Pancreas (tissue), 10 donors: Measurements from ENCODE around the gene TRAF3. TPM values are rescaled to one million over a fixed set of nuclear protein-coding genes. Genes with fewer than 3 reads are reported as not detected.
A peak's percentile ranks its signal among the peaks of the same experiment; 100 is the strongest.

Experiments used
- ATAC-seq, 4 donors: fragments of 200-7000 bp; cut with Tn5 transposase; one replicate each; pipeline versions ENCODE4 v1.8.0 to v1.9.1; 2020; ENCODE audit warnings: mild to moderate bottlenecking in 4 of 4, moderate library complexity in 4 of 4
- DNase-seq, 6 donors: peaks; one replicate each; pipeline ENCODE4 v3.0.0-alpha.2; 2020
- FAIRE-seq: peaks from 2 replicates; lab custom pipeline; 2012; peaks lifted over from hg19 to GRCh38; lab: Jason Lieb, UNC
- H3K27ac ChIP-seq, 4 donors: fragments of 200-600 bp; sonication (generic); 1 replicate in 3 of 4; 2 replicates in 1 of 4; pipeline versions ENCODE4 v1.5.0 to v1.8.0; 2020
- H3K27me3 ChIP-seq, 4 donors: fragments of 200-600 bp; one replicate each; pipeline ENCODE4 v1.8.0; 2021
- H3K36me3 ChIP-seq, 3 donors: fragments of 200-600 bp; sonication (generic) in 1 of 3; one replicate each; pipeline versions ENCODE4 v1.5.0 to v1.8.0; 2020 to 2021
- H3K4me1 ChIP-seq, 3 donors: fragments of 200-600 bp; one replicate each; pipeline ENCODE4 v1.8.0; 2021
- H3K4me3 ChIP-seq, 4 donors: fragments of 200-600 bp; sonication (generic) in 2 of 4; one replicate each; pipeline versions ENCODE4 v1.5.0 to v1.8.0; 2020 to 2021
- H3K9me3 ChIP-seq, 4 donors: fragments of 200-600 bp; one replicate each; pipeline ENCODE4 v1.8.0; 2021
- WGBS, 2 donors: extraction: QIAGEN DNeasy Blood & Tissue Kit; methylation state at CpG; one replicate each; pipeline ENCODE4 v1.1.7; 2013; 5-methylcytosine and 5-hydroxymethylcytosine counted together
- intact Hi-C, 3 donors: fragments of 100-400 bp; cut with DNase I; formaldehyde crosslinking; loops; one replicate each; pipeline versions ENCODE4 v1.11.1 to v1.14.2; 2022
- polyA plus RNA-seq, 2 donors: library from polyadenylated mRNA; stranded (reverse); fragments of 200-250 nt; gene quantifications; one replicate each; pipeline ENCODE4 v1.2.3, GENCODE V29; 2013
- total RNA-seq, 6 donors: library from RNA; stranded (reverse); fragmentation: NEBNext Ultra II Directional in 4 of 6; extraction: Animal tissue kit (Norgen Biotek cat#: 25700) in 4 of 6; gene quantifications; one replicate each; pipeline versions ENCODE4 v1.2.1 to v1.2.4, GENCODE V29; 2021 to 2023
- TF ChIP-seq, protein P1 (sequence below), 4 donors: fragments of 200-600 bp; sonication (generic) in 3 of 4; IDR thresholded peaks; one replicate each; pipeline versions ENCODE4 v1.5.0 to v1.8.0; 2021; ENCODE audit warnings: antibody characterized with exemption in 4 of 4
- donor health status: healthy with polysubstance abuse.
- donor health status: DM: no; HTN: no; CAD: no; lungs with moderate emphysema.
- donor health status: DM: no; HTN: no; CAD: no.
- donor health status: control.
- donor health status: control.
- donor health status: Bipolar disorder and iron deficiency.
- donor health status: DM: yes; HTN: yes; CAD: no.
- donor health status: DM: no; HTN: no; CAD: no.
- donor health status: DM: no; HTN: no; CAD: no.
- donor health status: DM: yes; HTN: yes; CAD: no.

TRAF3 gene
- total and polyA plus RNA-seq, 8 donors = 3.6 to 14.7 (median 6.1) TPM

DNA sequence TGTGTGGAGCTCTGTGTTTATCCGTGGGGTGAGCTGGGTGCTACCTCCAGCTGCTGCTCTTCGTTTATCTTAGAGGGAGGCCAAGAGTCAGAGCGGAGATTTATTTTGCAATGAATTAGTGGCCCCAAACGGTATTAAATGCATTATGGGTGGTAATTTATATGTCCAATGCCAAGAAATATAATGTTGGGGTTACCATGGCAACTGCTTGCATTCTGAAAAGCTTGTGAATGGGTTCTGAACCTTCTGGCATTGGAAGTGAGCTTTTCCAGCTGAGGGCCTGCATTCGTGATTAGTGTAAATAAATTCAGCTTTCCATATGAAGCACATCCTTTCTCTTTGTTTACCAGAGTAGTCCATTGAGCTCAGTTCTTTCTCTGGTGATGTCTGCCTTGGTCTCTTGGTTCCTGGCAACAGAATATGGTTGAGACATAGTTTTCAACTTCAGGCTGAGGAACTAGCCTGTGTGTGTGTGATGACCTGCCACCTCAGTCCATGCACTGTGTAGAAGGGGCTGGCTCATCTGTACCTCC, 51.8 kb downstream of the TRAF3 start:
- Histone ChIP-seq H3K27ac (no peak overlapping the region), H3K4me3 (no peak overlapping the region), H3K36me3 (no peaks in the 10 kb centered on the region), H3K27me3 (no peaks in the 10 kb centered on the region), H3K4me1 (no peaks in the 10 kb centered on the region), H3K9me3 (no peaks in the 10 kb centered on the region)
- WGBS, 2 donors = 72 to 74% methylated on average over 5 of the region's 5 CpGs
- no peak for FAIRE-seq
- peak in 1 of 4 donors; percentile 24 for ATAC-seq
- intact Hi-C loops = no loop called here
- TF ChIP-seq, protein P1, sequence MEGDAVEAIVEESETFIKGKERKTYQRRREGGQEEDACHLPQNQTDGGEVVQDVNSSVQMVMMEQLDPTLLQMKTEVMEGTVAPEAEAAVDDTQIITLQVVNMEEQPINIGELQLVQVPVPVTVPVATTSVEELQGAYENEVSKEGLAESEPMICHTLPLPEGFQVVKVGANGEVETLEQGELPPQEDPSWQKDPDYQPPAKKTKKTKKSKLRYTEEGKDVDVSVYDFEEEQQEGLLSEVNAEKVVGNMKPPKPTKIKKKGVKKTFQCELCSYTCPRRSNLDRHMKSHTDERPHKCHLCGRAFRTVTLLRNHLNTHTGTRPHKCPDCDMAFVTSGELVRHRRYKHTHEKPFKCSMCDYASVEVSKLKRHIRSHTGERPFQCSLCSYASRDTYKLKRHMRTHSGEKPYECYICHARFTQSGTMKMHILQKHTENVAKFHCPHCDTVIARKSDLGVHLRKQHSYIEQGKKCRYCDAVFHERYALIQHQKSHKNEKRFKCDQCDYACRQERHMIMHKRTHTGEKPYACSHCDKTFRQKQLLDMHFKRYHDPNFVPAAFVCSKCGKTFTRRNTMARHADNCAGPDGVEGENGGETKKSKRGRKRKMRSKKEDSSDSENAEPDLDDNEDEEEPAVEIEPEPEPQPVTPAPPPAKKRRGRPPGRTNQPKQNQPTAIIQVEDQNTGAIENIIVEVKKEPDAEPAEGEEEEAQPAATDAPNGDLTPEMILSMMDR (IDR thresholded peaks at IDR 0.05) = no peak
- DNase-seq = no peak

DNA sequence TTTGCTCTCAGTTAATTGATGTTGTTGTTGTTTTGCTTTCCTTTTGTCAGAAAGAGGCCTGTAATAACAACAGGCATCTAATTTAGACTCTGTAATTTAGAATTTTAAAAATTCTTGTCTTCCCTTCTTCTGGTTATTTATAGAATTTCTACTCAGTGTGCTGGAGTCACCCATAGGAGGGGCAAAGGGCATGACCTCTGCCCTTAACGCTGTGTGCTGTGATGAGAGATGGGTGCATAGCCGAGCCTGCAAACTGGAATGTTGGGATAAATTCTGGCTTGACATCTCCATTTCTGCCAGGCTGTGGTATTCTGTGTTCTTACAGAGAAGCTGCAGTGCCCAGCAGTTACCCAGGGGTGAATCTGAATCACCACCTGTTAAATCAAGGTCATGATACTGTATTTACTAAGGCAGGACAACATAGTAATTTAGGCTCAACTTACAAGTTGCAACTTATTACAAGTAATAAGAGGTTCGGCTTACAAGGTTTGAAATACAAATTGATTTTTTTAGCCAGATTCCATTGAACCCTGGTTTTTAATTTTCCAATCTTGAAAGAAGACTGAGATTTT, 53.3 kb downstream of the TRAF3 start:
- ATAC-seq (no peak), FAIRE-seq (no peak)
- WGBS, 2 donors = 82 to 92% methylated on average over 3 of the region's 3 CpGs

DNA sequence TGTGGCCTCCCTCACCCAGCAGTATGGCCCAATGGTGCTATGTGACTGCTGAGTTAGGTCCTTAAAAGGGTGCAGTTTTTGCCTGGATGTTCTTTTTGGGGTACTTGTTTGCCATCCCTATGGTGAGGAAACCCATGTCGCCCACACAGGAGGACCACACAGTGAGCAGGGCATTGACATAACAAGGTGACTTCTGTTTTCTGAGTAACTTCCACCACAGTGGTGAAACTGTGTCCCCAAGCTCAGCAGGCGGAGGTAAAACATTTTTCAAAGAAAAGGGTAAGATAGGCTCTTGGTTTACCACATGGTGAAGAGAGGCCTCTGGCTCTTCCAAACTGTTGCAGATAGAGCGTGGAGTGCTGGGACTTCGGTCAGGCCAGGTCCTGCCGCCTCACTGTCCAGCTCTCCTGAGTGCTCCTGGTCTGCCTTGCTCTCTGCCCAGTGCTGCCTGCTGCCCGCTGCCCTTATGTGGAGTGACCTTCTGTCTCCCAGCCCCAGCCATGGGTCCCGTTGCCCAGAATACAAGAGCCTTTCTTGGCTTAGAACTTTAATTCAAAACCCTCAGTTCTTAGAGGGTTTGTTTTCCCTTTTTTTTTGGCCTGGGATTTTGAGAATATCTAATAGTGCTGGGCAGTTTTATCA, 54.0 kb downstream of the TRAF3 start:
- TF ChIP-seq, protein P1 (IDR thresholded peaks at IDR 0.05) = no peak
- DNase-seq = no peak
- Histone ChIP-seq H3K27me3 (no peaks in the 10 kb centered on the region), H3K36me3 (no peaks in the 10 kb centered on the region), H3K4me1 (no peaks in the 10 kb centered on the region), H3K4me3 (no peak overlapping the region), H3K9me3 (no peaks in the 10 kb centered on the region), H3K27ac (no peak overlapping the region)
- ATAC-seq = no peak
- no peak for FAIRE-seq
- WGBS, 2 donors = 93 to 94% methylated on average over 7 of the region's 7 CpGs
- intact Hi-C loops = no loop called here

More for the DNA sequence above, 53.3 kb downstream of the TRAF3 start:
- H3K27ac ChIP-seq = no peak overlapping the region
- TF ChIP-seq, protein P1 (IDR thresholded peaks at IDR 0.05) = no peak
- H3K27me3 ChIP-seq = no peaks in the 10 kb centered on the region
- H3K36me3 ChIP-seq = no peaks in the 10 kb centered on the region
- H3K4me1 ChIP-seq = no peaks in the 10 kb centered on the region
- DNase-seq = no peak
- H3K4me3 ChIP-seq = no peak overlapping the region
- no peaks in the 10 kb centered on the region for H3K9me3 ChIP-seq
- intact Hi-C loops = no loop called here

DNA sequence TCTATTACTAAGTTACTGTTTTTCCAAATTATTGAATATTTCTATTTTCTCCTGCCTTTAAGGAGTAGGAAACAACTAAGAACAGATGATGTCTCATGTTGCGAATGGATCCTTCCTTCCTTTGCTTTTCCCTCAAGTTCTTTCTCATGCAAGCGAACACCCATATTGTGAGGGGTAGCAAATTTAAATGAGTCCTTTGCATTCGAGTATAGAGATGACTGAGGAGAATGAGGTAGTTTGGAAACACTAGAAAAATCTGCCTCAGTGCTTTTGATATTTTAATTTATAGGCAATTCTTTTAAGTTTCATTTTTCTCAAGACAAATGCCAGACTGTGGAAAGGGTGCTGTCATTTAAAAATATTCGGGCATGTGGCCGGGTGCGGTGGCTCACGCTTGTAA, 56.1 kb downstream of the TRAF3 start:
- H3K36me3 ChIP-seq = no peaks in the 10 kb centered on the region
- H3K4me3 ChIP-seq = no peak overlapping the region
- no peak overlapping the region for H3K27ac ChIP-seq
- 94 to 95% methylated on average over 7 of the region's 7 CpGs for WGBS, 2 donors
- no peaks in the 10 kb centered on the region for H3K9me3 ChIP-seq
- ATAC-seq (no peak), DNase-seq (no peak), FAIRE-seq (no peak)
- TF ChIP-seq, protein P1 (IDR thresholded peaks at IDR 0.05) = no peak
- no peaks in the 10 kb centered on the region for H3K4me1 ChIP-seq
- intact Hi-C loops = no loop called here
- H3K27me3 ChIP-seq = no peaks in the 10 kb centered on the region

DNA sequence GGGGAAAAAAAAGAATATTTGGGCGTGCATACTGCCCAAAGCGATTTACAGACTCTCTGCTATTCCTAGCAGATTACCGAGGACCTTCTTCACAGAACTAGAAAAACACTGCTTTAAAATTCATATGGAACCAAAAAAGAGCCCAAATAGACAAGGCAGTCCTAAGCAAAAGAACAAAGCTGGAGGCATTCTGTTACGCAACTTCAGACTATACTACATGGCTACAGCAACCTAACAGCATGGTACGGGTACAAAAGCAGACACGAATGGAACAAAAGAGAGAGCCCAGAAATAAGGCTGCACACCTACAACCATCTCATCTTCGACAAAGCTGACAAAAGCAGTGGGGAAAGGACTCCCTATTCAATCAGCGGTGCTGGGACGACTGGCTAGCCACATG, 56.7 kb downstream of the TRAF3 start:
- Histone ChIP-seq H3K4me1 (no peaks in the 10 kb centered on the region), H3K27ac (no peak overlapping the region), H3K4me3 (no peak overlapping the region), H3K36me3 (no peaks in the 10 kb centered on the region), H3K27me3 (no peaks in the 10 kb centered on the region), H3K9me3 (no peaks in the 10 kb centered on the region)
- FAIRE-seq = no peak
- intact Hi-C loops = no loop called here
- TF ChIP-seq, protein P1 (IDR thresholded peaks at IDR 0.05) = no peak
- DNase-seq = no peak
- 95 to 96% methylated on average over 9 of the region's 9 CpGs for WGBS, 2 donors
- no peak for ATAC-seq
